Activated T-helper 2 cell treated with anti-CD3 and anti-CD28 coated beads, Interferon-gamma antibody, Interleukin-2, Interleukin-4, amounts not matched to agents 10 μg/mL and 5 μg/mL and 100 μg/mL, durations not matched to agents 14 hours and 24 hours and 36 hours (primary cell): ENCODE data around the gene ST3GAL2. TPM values are rescaled to one million over a fixed set of nuclear protein-coding genes. Genes with fewer than 3 reads are reported as not detected.
"Not testable (repeated sequence)": the region's sequence is repeated elsewhere in the genome, so short reads cannot be mapped to it uniquely, and the experiment has no call there.

Experiments used
- DNase-seq: peaks from one replicate; pipeline ENCODE4 v3.0.0; 2021; ENCODE audit warnings: low spot score
- H3K27ac Mint-ChIP-seq: one replicate; pipeline ENCODE4 v1.8.0; 2021; ENCODE audit warnings: mixed read lengths
- H3K27me3 Mint-ChIP-seq: one replicate; pipeline ENCODE4 v1.8.0; 2021; ENCODE audit warnings: low read depth, mixed read lengths
- H3K36me3 Mint-ChIP-seq: one replicate; pipeline ENCODE4 v1.8.0; 2021; ENCODE audit warnings: low read depth, mixed read lengths
- H3K4me1 Mint-ChIP-seq: one replicate; pipeline ENCODE4 v1.8.0; 2021; ENCODE audit warnings: low read depth, mixed read lengths
- H3K4me3 Mint-ChIP-seq: one replicate; pipeline ENCODE4 v1.8.0; 2021; ENCODE audit warnings: low read depth, mild to moderate bottlenecking, moderate library complexity, mixed read lengths
- H3K9me3 Mint-ChIP-seq: one replicate; pipeline ENCODE4 v1.8.0; 2021; ENCODE audit warnings: mixed read lengths
- intact Hi-C: fragments of 100-400 bp; cut with micrococcal nuclease; formaldehyde crosslinking; loops from one replicate; pipeline ENCODE4 v1.15.1; 2023
- total RNA-seq: library from RNA; stranded (reverse); gene quantifications from 2 replicates; pipeline ENCODE4 v1.2.3, GENCODE V29; 2022

ST3GAL2 gene
- total RNA-seq, 1 donor from 2014 or later: 35.1 TPM

DNA sequence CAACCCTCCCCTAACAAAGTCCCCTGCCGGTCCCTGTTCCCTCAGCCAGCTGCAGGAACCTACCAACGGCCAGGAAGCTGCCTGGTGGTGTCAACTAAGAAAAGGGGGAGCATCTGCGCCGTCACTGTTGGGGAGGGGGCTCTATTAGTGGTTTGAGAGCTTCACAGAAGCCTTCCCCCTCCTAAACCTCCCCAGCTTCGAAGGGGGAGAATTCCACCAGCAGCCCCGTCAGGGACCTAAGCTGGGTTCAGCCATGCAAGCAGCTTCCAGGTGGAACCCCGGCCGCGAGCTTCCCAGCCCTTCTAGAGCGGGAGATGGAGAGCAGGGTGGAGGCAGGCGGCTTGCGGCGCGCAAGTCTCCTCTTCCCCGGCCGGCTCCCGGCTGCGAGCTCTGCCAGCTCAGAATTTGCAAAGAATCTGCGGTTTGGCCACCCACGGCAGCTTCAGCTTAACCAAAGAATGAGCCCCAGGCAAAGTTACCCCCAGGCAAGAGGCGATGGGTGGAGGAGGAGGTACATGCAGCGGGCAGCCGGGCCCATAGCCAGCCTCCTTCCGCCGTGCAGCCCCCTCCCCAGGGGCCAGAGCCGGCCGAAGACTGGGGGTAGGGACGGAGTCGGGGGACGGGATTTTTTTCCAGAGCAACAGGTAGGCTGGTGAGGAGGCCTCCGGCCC is 58.5 kb downstream of the ST3GAL2 start:
- peaks cover 2% of the 10 kb centered on the region for H3K4me1 Mint-ChIP-seq
- peak; percentile 54 for DNase-seq
- intact Hi-C loops: loop anchor here (1.0 to 5.0 kb wide), 5 partner anchors 24 to 272 kb away; partner anchors contain the start of gene ST3GAL2
- H3K36me3 Mint-ChIP-seq: peaks cover 42% of the 10 kb centered on the region
- no peaks in the 10 kb centered on the region for H3K27me3 Mint-ChIP-seq
- H3K4me3 Mint-ChIP-seq: peak overlapping the region; percentile 98
- H3K27ac Mint-ChIP-seq: peak overlapping the region; percentile 80
- no peaks in the 10 kb centered on the region for H3K9me3 Mint-ChIP-seq

DNA sequence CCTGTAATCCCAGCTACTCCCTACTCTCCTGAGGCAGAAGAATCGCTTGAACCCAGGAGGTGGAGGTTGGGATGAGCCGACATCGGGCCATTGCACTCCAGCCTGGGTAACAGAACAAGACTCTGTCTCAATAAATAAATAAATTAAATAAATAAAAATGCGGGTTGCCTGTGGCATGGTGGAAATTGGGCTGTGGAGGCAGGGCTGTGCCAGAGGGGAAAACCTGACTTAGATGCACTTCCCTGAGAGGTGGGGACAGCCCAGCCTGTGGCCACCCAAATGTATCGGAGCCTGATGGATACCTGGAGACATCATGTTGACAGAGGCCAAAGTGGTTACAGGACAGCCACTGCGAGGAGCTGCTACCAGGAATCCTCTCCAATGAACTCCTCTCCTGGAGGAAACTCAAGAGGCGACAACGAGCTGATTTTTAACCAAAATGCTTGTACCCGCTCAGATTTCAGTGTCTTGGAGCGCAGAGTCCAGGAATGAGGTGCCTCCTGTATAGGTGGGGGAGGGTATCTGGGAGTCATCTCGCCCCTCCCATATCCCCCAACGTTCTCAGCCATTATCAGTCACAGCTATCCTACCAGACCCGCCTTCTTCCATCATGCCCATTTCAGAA is 59.9 kb downstream of the ST3GAL2 start:
- H3K4me1 Mint-ChIP-seq: peaks cover 2% of the 10 kb centered on the region
- H3K27ac Mint-ChIP-seq: no peak overlapping the region
- H3K4me3 Mint-ChIP-seq: peak overlapping the region; percentile 98
- no peaks in the 10 kb centered on the region for H3K9me3 Mint-ChIP-seq
- intact Hi-C loops: no loop called here
- H3K27me3 Mint-ChIP-seq: no peaks in the 10 kb centered on the region
- H3K36me3 Mint-ChIP-seq: peaks cover 46% of the 10 kb centered on the region
- no peak for DNase-seq

- H3K27ac Mint-ChIP-seq: no peak overlapping the region
- no peaks in the 10 kb centered on the region for H3K27me3 Mint-ChIP-seq
Measured at GRCh38 chr16:70377782-70378181, 61.1 kb downstream of the ST3GAL2 start.

DNA sequence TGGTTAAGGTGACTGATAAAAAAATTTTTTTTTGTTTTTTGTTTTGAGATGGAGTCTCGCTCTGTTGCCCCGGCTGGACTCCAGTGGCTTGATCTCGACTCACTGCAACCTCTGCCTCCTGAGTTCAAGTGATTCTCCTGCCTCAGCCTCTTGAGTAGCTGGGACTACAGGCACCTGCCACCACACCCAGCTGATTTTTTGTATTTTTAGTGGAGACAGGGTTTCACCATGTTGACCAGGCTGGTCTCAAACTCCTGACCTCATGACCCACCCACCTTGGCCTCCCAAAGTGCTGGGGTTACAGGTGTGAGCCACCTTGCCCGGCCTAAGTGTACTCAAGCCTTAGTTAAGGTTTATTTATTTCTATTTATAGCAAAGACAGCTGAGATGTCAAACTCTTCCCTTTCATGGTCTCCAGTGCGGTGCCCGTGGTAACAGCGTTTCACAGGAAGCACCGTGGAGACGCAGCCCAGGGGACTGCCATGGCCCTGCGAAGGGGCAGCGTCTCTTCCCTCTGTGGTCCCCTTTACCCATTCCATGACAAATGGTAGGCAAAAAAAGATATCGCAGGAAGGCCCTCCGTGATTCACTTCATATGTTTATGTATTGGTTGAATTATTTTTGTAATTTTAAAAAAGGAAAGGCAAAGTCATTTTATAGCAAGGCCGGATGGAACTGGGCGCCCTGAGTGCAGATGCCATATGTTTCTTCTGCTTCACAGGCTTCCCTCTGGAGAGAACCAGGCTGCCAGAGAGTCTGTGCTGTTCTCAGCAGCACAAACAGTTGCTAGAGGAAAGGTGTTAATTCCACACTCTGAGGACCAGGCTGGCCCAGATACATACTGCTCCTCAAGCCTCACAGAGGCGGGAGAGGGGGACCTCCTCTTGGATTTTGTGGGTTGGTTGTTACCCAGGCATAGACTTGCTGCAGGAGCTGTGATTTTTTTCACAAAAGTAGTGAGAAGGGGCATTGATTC is 63.0 kb downstream of the ST3GAL2 start:
- intact Hi-C loops: no loop called here
- no peak for DNase-seq
- H3K9me3 Mint-ChIP-seq: no peaks in the 10 kb centered on the region
- H3K4me1 Mint-ChIP-seq: peaks cover 2% of the 10 kb centered on the region
- peaks cover 59% of the 10 kb centered on the region for H3K36me3 Mint-ChIP-seq
- no peaks in the 10 kb centered on the region for H3K27me3 Mint-ChIP-seq
- H3K27ac Mint-ChIP-seq: peak overlapping the region; percentile 12
- H3K4me3 Mint-ChIP-seq: no peak overlapping the region

More at GRCh38 chr16:70377782-70378181, 61.1 kb downstream of the ST3GAL2 start:
- intact Hi-C loops: no loop called here
- Mint-ChIP-seq H3K36me3 (peaks cover 48% of the 10 kb centered on the region), H3K4me1 (peaks cover 2% of the 10 kb centered on the region), H3K4me3 (peak overlapping the region; percentile 15), H3K9me3 (no peaks in the 10 kb centered on the region)
- DNase-seq: no peak

- Mint-ChIP-seq H3K27ac (no peak overlapping the region), H3K4me1 (peaks cover 5% of the 10 kb centered on the region), H3K9me3 (no peaks in the 10 kb centered on the region), H3K4me3 (no peak overlapping the region), H3K27me3 (no peaks in the 10 kb centered on the region), H3K36me3 (peaks cover 67% of the 10 kb centered on the region)
- no peak for DNase-seq
- intact Hi-C loops: no loop called here
Measured at GRCh38 chr16:70374213-70374612, 64.7 kb downstream of the ST3GAL2 start.

DNA sequence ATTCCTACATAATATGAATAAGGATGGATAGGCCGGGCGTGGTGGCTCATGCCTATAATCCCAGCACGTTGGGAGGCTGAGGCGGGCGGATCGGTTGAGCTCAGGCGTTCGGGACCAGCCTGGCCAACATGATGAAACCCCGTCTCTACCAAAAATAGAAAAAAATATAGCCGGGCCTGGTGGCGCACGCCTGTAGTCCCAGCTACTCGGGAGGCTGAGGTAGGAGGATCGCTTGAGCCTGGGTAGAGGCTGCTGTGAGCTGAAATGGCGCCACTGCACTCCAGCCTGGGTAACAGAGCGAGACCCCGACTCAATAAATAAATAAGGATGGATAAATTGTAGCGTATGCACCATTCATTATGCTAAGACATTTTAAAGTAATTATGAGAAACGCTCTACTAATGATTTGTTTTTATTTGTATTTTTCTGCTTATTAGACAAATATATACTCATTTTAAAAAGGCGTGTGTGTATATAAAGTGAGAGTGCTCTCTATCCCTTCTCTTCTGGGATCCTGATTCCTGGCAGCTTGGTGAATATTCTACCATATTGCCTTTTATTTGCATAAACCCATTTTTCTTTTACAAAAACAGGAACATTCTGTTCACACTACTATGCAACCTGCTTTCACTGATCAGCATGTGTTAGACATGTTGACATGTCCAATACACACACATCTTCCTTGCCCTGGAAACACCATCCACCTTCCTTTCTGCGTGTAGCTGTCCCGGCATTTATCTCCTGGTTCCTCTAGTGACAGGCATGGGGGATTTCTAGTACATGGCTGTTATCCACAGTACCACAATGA is 65.8 kb downstream of the ST3GAL2 start:
- Mint-ChIP-seq H3K27me3 (no peaks in the 10 kb centered on the region), H3K36me3 (peaks cover 71% of the 10 kb centered on the region), H3K4me1 (peaks cover 5% of the 10 kb centered on the region), H3K9me3 (no peaks in the 10 kb centered on the region), H3K4me3 (no peak overlapping the region), H3K27ac (no peak overlapping the region)
- intact Hi-C loops: no loop called here
- no peak for DNase-seq

- H3K36me3 Mint-ChIP-seq: peaks cover 72% of the 10 kb centered on the region
- no peak overlapping the region for H3K4me3 Mint-ChIP-seq
- H3K27ac Mint-ChIP-seq: no peak overlapping the region
- intact Hi-C loops: no loop called here
- no peaks in the 10 kb centered on the region for H3K9me3 Mint-ChIP-seq
- no peak for DNase-seq
- H3K4me1 Mint-ChIP-seq: peaks cover 3% of the 10 kb centered on the region
- no peaks in the 10 kb centered on the region for H3K27me3 Mint-ChIP-seq
Measured at GRCh38 chr16:70370924-70371323, 68.0 kb downstream of the ST3GAL2 start.

- H3K9me3 Mint-ChIP-seq, H3K4me1 Mint-ChIP-seq, H3K4me3 Mint-ChIP-seq, H3K27me3 Mint-ChIP-seq, H3K27ac Mint-ChIP-seq, intact Hi-C loops: not testable (repeated sequence)
- peaks cover 70% of the 10 kb centered on the region for H3K36me3 Mint-ChIP-seq
- peak; percentile 21 for DNase-seq
Measured at GRCh38 chr16:70370145-70370544, 68.8 kb downstream of the ST3GAL2 start.

DNA sequence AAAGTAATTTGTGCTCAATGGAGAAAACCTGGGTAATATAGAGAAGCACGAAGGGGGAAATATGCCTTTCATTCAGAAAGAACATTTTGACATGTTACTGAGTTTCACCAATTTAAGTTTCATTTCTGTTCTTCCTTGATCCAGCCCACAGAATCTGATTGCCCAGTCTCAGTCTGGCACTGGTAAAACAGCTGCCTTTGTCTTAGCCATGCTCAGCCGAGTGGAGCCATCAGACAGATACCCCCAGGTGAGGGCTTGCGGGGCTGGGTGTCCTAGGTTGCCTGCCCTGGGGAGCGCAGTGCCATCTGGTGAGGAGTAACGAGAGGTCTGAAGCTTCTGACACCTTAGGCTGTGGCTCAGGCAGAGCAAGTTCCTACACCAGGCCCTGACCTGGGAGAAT is 74.5 kb downstream of the ST3GAL2 start:
- no peaks in the 10 kb centered on the region for H3K27me3 Mint-ChIP-seq
- H3K27ac Mint-ChIP-seq: no peak overlapping the region
- intact Hi-C loops: no loop called here
- no peaks in the 10 kb centered on the region for H3K4me1 Mint-ChIP-seq
- H3K4me3 Mint-ChIP-seq: no peak overlapping the region
- peaks cover 64% of the 10 kb centered on the region for H3K36me3 Mint-ChIP-seq
- no peak for DNase-seq
- H3K9me3 Mint-ChIP-seq: no peaks in the 10 kb centered on the region

- DNase-seq: no peak
- H3K9me3 Mint-ChIP-seq: no peaks in the 10 kb centered on the region
- H3K4me1 Mint-ChIP-seq: no peaks in the 10 kb centered on the region
- no peak overlapping the region for H3K4me3 Mint-ChIP-seq
- peaks cover 50% of the 10 kb centered on the region for H3K36me3 Mint-ChIP-seq
- no peak overlapping the region for H3K27ac Mint-ChIP-seq
- no peaks in the 10 kb centered on the region for H3K27me3 Mint-ChIP-seq
- intact Hi-C loops: no loop called here
Measured at GRCh38 chr16:70359552-70359951, 79.3 kb downstream of the ST3GAL2 start.

- Mint-ChIP-seq H3K27ac (peak overlapping the region; percentile 28), H3K4me3 (peak overlapping the region; percentile 13), H3K4me1 (peaks cover 24% of the 10 kb centered on the region), H3K27me3 (no peaks in the 10 kb centered on the region), H3K36me3 (peaks cover 38% of the 10 kb centered on the region), H3K9me3 (no peaks in the 10 kb centered on the region)
- intact Hi-C loops: loop anchor here (5.0 kb wide), 1 partner anchor 97 kb away; the partner anchor contains the start of gene EXOSC6
- DNase-seq: no peak
Measured at GRCh38 chr16:70349783-70350182, 89.1 kb downstream of the ST3GAL2 start.

GRCh38 chr16:70348991-70349390 is 89.9 kb downstream of the ST3GAL2 start:
- no peak for DNase-seq
- Mint-ChIP-seq H3K9me3 (no peaks in the 10 kb centered on the region), H3K36me3 (peaks cover 35% of the 10 kb centered on the region), H3K4me3 (no peak overlapping the region), H3K4me1 (peaks cover 24% of the 10 kb centered on the region), H3K27me3 (no peaks in the 10 kb centered on the region), H3K27ac (peak overlapping the region; percentile 28)
- intact Hi-C loops: loop anchor here (5.0 kb wide), 1 partner anchor 97 kb away; the partner anchor contains the start of gene EXOSC6
